Stimulated activated naive CD8-positive, alpha-beta T cell treated with anti-CD3 and anti-CD28 coated beads, Interleukin-15, Interleukin-2, amounts not matched to agents 100 ng/mL and 50 ng/mL, for 24 hours (primary cell): Measurements from ENCODE around the gene MLLT1.
A peak's percentile ranks its signal among the peaks of the same experiment; 100 is the strongest.

Experiments used
- H3K27ac Mint-ChIP-seq: one replicate; pipeline ENCODE4 v1.8.0; 2021; ENCODE audit warnings: mild to moderate bottlenecking, mixed read lengths
- H3K27me3 Mint-ChIP-seq: one replicate; pipeline ENCODE4 v1.8.0; 2021; ENCODE audit warnings: mixed read lengths
- H3K36me3 Mint-ChIP-seq: one replicate; pipeline ENCODE4 v1.8.0; 2021; ENCODE audit warnings: low read depth, mixed read lengths
- H3K4me1 Mint-ChIP-seq: one replicate; pipeline ENCODE4 v1.8.0; 2021; ENCODE audit warnings: low read depth, mixed read lengths
- H3K4me3 Mint-ChIP-seq: one replicate; pipeline ENCODE4 v1.8.0; 2021; ENCODE audit warnings: mild to moderate bottlenecking, mixed read lengths
- H3K9me3 Mint-ChIP-seq: one replicate; pipeline ENCODE4 v1.8.0; 2021; ENCODE audit warnings: mixed read lengths

The MLLT1 gene

DNA sequence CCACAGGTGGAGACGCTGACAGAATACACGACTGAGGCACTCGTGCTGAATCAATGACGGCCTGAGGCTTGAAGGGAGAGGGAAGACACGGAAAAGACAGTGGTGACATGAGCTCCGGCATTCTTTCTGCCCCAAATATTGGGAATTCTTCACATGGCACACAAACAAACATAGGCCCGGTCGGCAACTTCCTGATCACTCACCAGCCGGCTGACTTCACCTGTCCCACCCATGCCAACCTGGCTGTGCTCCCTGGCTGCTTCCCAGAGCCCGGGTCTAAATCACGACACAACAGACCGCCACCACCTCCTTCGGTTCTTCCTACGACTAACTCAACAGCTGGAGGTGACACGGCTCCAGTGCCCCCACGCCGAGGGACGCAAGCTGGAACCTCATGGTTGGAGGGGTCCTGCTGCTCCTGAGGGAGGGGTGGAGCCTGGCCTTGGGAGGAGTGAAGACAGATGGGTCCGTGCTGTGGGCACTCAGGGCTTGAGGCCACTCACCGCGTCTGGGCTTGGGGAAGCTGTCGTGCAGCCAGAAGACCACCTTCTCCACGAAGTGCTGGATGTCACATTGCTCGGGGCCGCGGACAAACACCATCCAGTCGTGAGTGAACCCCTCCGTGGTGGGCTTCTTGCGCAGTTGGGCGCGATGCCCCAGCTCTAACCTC lies 9.6 kb downstream of the MLLT1 start:
- H3K4me3 Mint-ChIP-seq = no peak overlapping the region
- H3K27me3 Mint-ChIP-seq = no peaks in the 10 kb centered on the region
- H3K9me3 Mint-ChIP-seq = no peaks in the 10 kb centered on the region
- peaks cover 38% of the 10 kb centered on the region for H3K36me3 Mint-ChIP-seq
- no peak overlapping the region for H3K27ac Mint-ChIP-seq
- H3K4me1 Mint-ChIP-seq = peaks cover 23% of the 10 kb centered on the region

DNA sequence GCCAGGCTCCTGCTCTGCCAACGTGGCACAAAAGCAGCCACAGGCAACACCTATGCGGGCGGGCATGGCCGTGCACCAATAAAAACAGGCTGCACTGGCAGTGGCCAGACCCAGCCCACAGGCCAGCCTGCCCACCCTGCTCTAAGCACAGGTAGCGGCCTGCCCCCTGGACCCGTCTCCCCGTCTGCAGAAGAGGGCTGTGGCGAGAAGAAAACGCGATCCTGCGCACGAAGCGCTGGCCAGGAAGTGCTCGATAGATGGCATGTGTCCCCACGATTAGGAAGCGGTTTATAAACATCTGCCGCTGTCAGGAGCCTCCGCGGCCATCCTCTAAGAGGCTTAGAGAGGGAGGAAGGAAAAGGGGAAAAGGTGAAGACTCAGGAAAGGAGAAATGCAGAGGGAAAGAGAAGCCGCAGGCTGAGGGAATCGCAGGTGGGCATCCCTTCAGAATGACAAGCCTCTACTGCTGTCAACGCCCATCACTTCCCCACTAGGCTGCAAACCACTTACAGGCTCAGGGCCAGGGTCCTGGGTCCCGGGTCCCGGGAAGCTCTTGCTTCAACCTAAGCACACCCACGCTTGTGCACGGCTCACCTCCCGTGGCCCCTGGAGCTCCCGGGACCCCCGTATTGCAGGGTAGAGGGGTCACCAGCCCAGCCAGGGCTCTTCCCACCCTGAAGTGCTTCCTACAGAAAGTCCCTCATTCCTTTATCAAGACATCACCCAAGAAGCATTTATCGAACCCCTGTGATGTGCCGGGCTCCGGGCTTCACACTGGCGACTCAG lies 10.5 kb downstream of the MLLT1 start:
- Mint-ChIP-seq H3K36me3 (peaks cover 47% of the 10 kb centered on the region), H3K27ac (no peak overlapping the region), H3K27me3 (no peaks in the 10 kb centered on the region), H3K4me3 (no peak overlapping the region), H3K4me1 (peaks cover 16% of the 10 kb centered on the region), H3K9me3 (no peaks in the 10 kb centered on the region)

DNA sequence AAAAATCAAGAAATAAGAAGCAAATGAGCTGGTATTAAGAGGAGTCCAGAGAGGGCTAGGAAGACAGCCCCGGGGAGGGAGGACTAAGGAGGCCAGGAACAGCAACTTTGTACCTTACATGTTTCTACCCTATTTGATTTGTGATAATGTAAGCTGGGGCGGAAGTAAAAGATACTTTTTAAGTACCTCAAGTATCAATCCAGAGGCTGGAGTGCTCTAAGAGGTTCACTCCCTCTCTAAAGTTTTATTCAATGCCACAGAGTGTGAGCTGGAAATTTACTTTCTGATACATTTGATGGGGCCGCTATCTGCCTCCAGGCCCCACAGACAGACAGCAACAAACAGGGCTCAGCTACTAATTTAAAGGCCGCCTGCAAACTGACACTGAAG lies 11.4 kb downstream of the MLLT1 start:
- H3K9me3 Mint-ChIP-seq = no peaks in the 10 kb centered on the region
- no peak overlapping the region for H3K4me3 Mint-ChIP-seq
- H3K27ac Mint-ChIP-seq = peak overlapping the region; percentile 12
- H3K36me3 Mint-ChIP-seq = peaks cover 48% of the 10 kb centered on the region
- H3K27me3 Mint-ChIP-seq = no peaks in the 10 kb centered on the region
- H3K4me1 Mint-ChIP-seq = peaks cover 7% of the 10 kb centered on the region

DNA sequence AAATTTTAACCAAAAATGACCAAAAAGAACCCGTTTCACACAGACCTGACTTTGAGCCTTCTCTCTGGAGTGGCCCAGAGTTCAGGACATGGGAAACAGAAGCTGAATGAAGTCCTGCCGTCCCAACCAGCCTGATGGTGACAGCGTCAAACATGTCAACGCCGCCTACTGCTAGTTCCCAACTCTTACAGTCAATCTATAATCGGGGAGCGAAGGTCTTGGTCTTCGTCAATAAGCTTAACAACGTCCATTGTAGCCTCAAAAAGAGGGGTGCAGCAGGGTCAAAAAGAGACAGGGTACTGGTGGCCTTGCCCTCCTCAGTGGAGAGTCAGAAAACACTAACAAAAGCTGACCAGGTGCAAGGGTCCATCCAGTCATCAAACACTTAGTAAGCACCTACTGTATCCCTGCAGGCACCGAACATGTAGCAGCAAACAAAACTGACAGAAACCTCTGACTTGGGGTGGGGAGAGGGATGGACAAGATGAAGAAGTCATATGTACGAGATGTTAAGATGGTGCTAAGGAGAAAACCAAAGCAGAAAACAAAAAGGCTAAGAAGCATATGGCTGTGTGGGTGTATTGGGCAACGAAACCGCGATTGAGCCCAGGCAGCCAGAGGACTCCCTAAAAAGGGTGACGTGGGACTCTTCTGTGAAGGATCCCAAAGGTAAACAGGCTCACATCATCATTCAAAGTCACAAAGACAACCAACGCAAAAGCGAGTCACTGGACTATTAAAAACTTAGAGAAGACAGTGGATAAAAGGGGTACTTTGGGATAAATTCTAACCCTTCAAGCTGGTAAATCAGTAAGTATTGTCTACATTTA lies 12.0 kb downstream of the MLLT1 start:
- Mint-ChIP-seq H3K27me3 (no peaks in the 10 kb centered on the region), H3K36me3 (peaks cover 48% of the 10 kb centered on the region), H3K27ac (peak overlapping the region; percentile 12), H3K9me3 (no peaks in the 10 kb centered on the region), H3K4me1 (peaks cover 7% of the 10 kb centered on the region), H3K4me3 (no peak overlapping the region)

DNA sequence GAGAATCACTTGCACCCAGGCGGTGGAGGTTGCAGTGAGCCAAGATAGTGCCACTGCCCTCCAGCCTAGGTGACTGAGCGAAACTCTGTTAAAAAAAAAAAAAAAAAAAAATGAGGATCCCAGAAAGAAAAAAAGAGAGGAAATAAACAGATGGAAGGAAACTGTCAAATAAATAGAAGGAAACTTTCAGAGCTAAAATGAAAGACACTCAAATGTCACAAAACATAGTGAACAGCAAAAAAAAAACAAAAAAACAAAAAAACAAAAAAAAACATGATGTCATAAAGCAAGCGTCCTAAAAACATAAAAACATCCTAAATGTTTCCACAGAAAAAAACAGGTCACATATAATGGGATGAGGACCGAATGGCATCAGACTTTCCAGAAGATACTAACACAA lies 15.0 kb downstream of the MLLT1 start:
- Mint-ChIP-seq H3K36me3 (peaks cover 42% of the 10 kb centered on the region), H3K27me3 (no peaks in the 10 kb centered on the region), H3K9me3 (no peaks in the 10 kb centered on the region), H3K4me3 (no peak overlapping the region), H3K4me1 (peaks cover 13% of the 10 kb centered on the region), H3K27ac (no peak overlapping the region)

DNA sequence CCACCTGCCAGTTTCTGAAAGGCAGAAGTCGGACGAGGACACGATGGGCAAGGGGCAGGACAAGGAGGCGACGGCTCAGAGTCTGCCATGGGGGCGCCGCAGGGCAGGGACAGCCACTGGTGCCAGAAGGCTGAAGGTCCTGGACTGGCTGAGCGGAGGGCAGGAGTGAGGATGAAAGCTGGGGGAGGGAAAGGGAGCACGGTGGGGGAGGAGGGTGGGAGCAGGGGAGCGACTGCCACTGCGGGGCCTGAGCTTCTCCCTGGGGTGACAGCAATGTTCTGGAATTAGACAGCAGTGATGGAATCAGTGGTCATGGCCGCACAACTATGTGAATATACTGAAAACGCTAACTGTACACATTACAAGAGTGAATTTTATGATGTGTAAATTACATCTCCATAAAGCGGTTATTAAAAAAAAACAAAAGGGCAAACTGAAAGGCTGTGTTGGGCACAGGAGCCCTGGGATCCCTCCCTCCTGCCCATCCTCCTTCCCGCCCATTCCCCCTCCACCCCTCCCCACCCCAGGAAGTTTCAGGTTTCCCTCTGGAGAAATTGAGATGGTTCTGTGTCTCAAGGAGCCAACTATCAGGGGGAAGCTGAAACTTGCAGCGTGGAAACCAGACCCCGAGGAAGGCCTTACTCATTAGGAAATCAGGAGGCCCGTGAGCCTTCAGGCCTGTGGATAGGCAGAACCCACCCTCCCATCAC lies 15.9 kb downstream of the MLLT1 start:
- H3K27ac Mint-ChIP-seq = no peak overlapping the region
- H3K27me3 Mint-ChIP-seq = no peaks in the 10 kb centered on the region
- peaks cover 13% of the 10 kb centered on the region for H3K4me1 Mint-ChIP-seq
- H3K4me3 Mint-ChIP-seq = no peak overlapping the region
- H3K9me3 Mint-ChIP-seq = no peaks in the 10 kb centered on the region
- H3K36me3 Mint-ChIP-seq = peaks cover 51% of the 10 kb centered on the region

DNA sequence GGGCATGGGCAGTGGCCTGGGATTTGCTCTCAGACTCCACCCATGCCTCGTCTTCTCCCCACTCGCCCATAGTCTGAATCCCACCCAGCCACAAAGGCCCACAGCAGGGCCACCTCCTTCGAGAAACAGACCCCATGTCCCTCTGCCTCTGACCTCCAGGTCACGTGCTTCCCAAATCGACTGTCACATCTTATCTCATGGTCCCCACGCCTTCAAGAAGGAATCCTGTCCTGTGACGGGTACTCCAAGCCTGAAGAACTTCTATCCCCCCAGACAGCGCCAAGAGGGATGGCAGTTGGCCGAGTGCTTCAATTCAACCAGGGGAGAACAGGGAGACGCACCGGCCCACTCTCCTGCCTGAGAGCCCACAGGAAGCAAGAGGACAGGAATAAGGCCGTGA lies 16.5 kb downstream of the MLLT1 start:
- H3K9me3 Mint-ChIP-seq = no peaks in the 10 kb centered on the region
- no peak overlapping the region for H3K4me3 Mint-ChIP-seq
- H3K4me1 Mint-ChIP-seq = peaks cover 13% of the 10 kb centered on the region
- no peak overlapping the region for H3K27ac Mint-ChIP-seq
- H3K27me3 Mint-ChIP-seq = no peaks in the 10 kb centered on the region
- H3K36me3 Mint-ChIP-seq = peaks cover 50% of the 10 kb centered on the region

DNA sequence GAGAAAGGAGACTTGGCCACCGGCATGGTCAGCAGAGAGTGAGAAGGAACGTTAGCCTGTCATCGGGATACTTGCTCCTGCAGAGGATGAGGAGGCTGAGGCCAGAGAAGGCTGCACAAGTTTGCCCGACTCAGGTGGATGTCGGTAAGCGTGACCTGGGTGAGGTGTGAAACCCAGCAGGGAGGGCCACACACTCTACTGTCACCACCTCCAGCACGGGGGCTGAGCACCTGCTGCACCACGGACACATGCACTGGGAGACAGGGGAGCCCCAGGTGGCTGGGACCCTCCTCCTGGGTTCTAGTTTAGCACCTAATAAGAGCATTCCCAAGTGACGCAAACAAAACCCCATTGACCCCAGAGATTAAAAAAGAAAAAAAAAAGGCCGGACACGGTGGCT lies 17.3 kb downstream of the MLLT1 start:
- Mint-ChIP-seq H3K27me3 (no peaks in the 10 kb centered on the region), H3K9me3 (no peaks in the 10 kb centered on the region), H3K4me1 (peaks cover 19% of the 10 kb centered on the region), H3K4me3 (no peak overlapping the region), H3K36me3 (peaks cover 50% of the 10 kb centered on the region), H3K27ac (no peak overlapping the region)

DNA sequence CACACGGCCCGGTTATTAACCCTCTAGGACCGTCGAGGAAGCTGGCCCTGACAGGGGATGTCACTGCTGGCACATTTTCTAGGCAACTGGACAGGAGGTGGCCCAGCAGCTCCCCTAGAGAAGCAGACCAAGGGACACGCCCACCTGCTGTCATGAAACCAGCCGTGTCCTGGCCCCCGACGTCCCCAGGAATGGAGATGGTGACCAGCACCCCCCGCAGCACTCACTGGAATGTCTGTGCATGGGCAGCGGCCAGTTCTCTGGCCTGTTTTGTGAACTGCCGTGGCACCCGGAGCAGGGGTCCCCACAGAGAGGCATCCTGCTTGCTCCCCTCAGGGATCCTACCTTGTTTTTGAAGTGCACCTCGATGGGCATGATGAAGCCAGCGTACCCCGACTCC lies 17.9 kb downstream of the MLLT1 start:
- no peaks in the 10 kb centered on the region for H3K27me3 Mint-ChIP-seq
- no peak overlapping the region for H3K4me3 Mint-ChIP-seq
- peaks cover 52% of the 10 kb centered on the region for H3K36me3 Mint-ChIP-seq
- no peaks in the 10 kb centered on the region for H3K9me3 Mint-ChIP-seq
- no peak overlapping the region for H3K27ac Mint-ChIP-seq
- H3K4me1 Mint-ChIP-seq = peaks cover 23% of the 10 kb centered on the region

DNA sequence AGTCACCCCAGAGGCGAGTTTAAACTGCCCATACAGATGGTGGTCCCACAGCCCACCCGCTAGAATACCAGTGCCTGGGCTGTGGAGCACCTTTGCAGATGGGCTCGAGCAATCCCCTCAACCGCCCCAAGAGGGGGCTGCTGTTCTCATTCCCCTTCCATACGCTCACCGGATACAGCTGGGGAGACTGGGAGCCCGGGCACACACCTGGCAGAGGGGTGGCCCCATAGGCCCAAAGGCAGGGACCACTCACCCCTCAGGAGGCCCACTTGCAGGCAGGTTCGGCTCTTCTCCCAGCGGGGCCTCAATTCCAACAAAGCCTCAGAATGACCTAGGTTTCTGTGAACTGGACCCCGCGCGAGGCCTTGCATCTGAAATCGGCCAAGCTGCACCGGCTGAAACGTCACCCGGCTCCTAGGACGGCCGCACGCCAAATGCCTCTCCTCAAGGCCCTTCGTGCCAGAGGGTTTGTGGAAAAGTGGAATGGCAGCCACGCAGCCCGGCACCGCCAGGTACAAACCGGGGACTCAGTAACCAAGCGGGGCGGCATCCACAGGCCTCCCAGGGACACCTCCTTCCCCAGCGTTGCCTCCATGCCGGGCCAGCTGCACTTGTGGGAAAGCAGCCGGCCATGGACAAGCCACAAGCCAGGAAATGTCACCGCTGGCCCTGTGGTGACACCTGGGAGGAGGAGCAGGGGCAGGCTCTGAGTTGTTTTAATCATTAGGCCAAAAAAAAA lies 18.7 kb downstream of the MLLT1 start:
- peaks cover 26% of the 10 kb centered on the region for H3K4me1 Mint-ChIP-seq
- peaks cover 47% of the 10 kb centered on the region for H3K36me3 Mint-ChIP-seq
- H3K4me3 Mint-ChIP-seq = no peak overlapping the region
- H3K9me3 Mint-ChIP-seq = no peaks in the 10 kb centered on the region
- no peaks in the 10 kb centered on the region for H3K27me3 Mint-ChIP-seq
- no peak overlapping the region for H3K27ac Mint-ChIP-seq

DNA sequence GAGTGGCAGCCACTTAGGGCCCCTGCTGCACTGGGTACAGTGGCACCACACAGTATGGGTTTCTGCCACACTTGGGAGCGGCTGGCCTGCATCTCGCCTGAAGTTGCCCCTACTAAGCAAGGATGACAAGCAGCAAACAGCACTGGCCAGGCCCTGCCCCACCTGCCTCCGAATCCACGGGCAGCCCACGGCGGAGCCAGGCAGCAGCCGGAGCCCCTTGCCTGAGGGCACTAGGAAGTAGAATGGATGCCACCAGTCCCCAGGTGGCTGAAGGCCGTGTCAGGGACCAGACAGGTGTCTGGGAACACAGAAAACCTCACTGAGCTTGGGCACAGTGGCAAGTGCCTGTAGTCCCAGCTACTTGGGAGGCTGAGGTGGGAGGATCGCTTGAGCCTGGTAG lies 19.4 kb downstream of the MLLT1 start:
- Mint-ChIP-seq H3K36me3 (peaks cover 46% of the 10 kb centered on the region), H3K9me3 (no peaks in the 10 kb centered on the region)

DNA sequence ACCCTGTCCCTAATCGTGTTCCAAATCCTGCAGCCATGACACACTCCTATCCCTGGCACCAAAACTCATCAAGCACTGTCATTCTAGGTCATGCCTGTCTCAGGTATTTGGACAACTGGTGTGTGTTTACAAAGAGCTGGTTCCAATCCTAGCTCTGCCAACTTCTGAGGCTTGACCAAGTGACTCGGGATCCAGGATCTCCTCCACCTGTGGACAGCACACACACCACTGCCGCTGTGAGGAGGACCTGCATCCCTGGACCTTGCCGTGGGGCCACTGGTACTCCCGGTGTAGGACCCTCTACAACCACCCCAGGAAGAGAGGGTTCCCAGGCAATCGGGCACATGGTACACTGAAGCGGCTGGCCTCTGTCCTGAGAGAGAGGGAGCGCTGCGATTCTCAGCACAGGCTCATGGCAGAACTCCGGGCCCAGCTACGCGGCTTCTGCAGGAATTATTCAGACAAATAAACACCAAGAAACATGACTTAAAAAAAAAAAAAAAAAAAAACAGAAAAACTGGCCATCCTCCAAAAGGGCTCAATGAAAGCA lies 20.4 kb downstream of the MLLT1 start:
- Mint-ChIP-seq H3K4me3 (no peak overlapping the region), H3K4me1 (peaks cover 31% of the 10 kb centered on the region), H3K27me3 (no peaks in the 10 kb centered on the region), H3K27ac (no peak overlapping the region), H3K36me3 (peaks cover 43% of the 10 kb centered on the region), H3K9me3 (no peaks in the 10 kb centered on the region)

More for the DNA sequence above, 19.4 kb downstream of the MLLT1 start:
- no peak overlapping the region for H3K27ac Mint-ChIP-seq
- H3K27me3 Mint-ChIP-seq = no peaks in the 10 kb centered on the region
- H3K4me1 Mint-ChIP-seq = peaks cover 26% of the 10 kb centered on the region
- H3K4me3 Mint-ChIP-seq = no peak overlapping the region

DNA sequence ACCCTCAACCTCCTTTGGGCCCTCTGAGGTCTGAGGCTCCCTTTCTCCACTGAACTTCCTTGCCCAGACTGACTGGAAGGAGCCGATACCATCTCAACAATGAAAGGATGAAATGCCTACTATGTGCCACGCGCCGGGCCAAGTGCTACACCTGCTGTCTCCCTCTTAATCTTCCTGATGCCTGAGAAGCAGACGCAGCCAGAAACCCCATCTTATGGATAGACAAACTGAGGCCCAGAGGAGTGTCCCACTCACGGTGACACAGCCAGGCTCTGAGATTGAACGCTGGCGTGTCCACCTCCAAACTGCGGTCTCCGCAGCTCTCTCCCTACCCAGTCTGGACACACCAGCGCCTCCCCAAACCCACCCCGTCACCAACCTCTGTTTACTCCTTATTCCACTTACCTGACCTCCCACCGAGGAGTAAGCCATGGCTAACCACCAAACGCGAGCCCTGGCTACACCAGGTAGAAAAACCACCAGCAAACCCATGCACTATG lies 20.9 kb downstream of the MLLT1 start:
- Mint-ChIP-seq H3K36me3 (peaks cover 43% of the 10 kb centered on the region), H3K27me3 (no peaks in the 10 kb centered on the region), H3K4me1 (peaks cover 32% of the 10 kb centered on the region), H3K4me3 (no peak overlapping the region), H3K27ac (no peak overlapping the region), H3K9me3 (no peaks in the 10 kb centered on the region)
